Esophagus squamous epithelium (tissue), 4 donors: ENCODE results near the gene NOC4L.

ENCODE experiments used
- CTCF ChIP-seq, 6 experiments: fragments of 450-650 bp in 4 of 6; fragments of 200-600 bp in 2 of 6; sonication (generic) in 2 of 6; IDR thresholded peaks; one replicate each; pipeline ENCODE4 v1.5.1; 2016 to 2019; ENCODE audit warnings: antibody characterized with exemption in 6 of 6, mild to moderate bottlenecking in 4 of 6, moderate library complexity in 4 of 6
- POLR2A ChIP-seq, 4 donors: fragments of 450-650 bp; IDR thresholded peaks; one replicate each; pipeline ENCODE4 v1.6.1; 2017; ENCODE audit warnings: antibody characterized with exemption in 4 of 4, mild to moderate bottlenecking in 4 of 4, moderate library complexity in 3 of 4

- no peak for TF ChIP-seq CTCF (IDR thresholded peaks at IDR 0.05)
- TF ChIP-seq POLR2A (IDR thresholded peaks at IDR 0.05) = no peak
Measured at GRCh38 chr12:132162508-132163031, 18.3 kb downstream of the NOC4L start.
